ENCODE results near the gene RBM33. TPM values are rescaled to one million over a fixed set of nuclear protein-coding genes. Genes with fewer than 3 reads are reported as not detected.

RBM33 gene
- total RNA-seq, 1 experiment from 2014 or later: 81.8 TPM

- ATAC-seq: peak; percentile 39; the same call in 1 of the 2 replicates
- peak; percentile 47; the same call in 1 of the 2 replicates for TF ChIP-seq GABPB1 (CRISPR knock-in tag; IDR thresholded peaks at IDR 0.05)
- no peak for TF ChIP-seq ZMAT4 (CRISPR knock-in tag; IDR thresholded peaks at IDR 0.05)
- TF ChIP-seq GRHL2 (CRISPR knock-in tag; IDR thresholded peaks at IDR 0.05; ENCODE audit: insufficient replicate concordance, severe bottlenecking): no peak
- Mint-ChIP-seq H3K9me3 (peaks cover 29% of the 10 kb centered on the region), H3K27ac (no peak overlapping the region), H3K27me3 (ENCODE audit: low read depth) (no peaks in the 10 kb centered on the region), H3K36me3 (peaks cover 33% of the 10 kb centered on the region), H3K4me3 (no peak overlapping the region), H3K4me1 (peaks cover 6% of the 10 kb centered on the region)
- DNase-seq (ENCODE audit: low spot score): no peak
- CTCF ChIA-PET: interaction anchor here (1.4 kb wide), 1 partner anchor 20 kb away, joined by 7 read pairs; no protein-coding TSS in a partner anchor
- POLR2A ChIA-PET: no interaction called here
Observed at GRCh38 chr7:155618708-155619633, 25.5 kb upstream of the RBM33 start.

GRCh38 chr7:155619634-155620271 lies 24.7 kb upstream of the RBM33 start:
- Mint-ChIP-seq H3K4me1 (peaks cover 6% of the 10 kb centered on the region), H3K27me3 (ENCODE audit: low read depth) (no peaks in the 10 kb centered on the region), H3K4me3 (no peak overlapping the region), H3K36me3 (peaks cover 30% of the 10 kb centered on the region), H3K27ac (no peak overlapping the region), H3K9me3 (peaks cover 27% of the 10 kb centered on the region)
- POLR2A ChIA-PET: no interaction called here
- ATAC-seq: no peak
- CTCF ChIA-PET: interaction anchor here (1.4 to 1.6 kb wide), 2 partner anchors 21 kb away, joined by 7 to 9 read pairs; no protein-coding TSS in a partner anchor
- DNase-seq (ENCODE audit: low spot score): no peak
- TF ChIP-seq MLX (CRISPR knock-in tag; IDR thresholded peaks at IDR 0.05): no peak
- TF ChIP-seq ARID4B (CRISPR knock-in tag; IDR thresholded peaks at IDR 0.05; ENCODE audit: borderline replicate concordance): no peak

GRCh38 chr7:155620497-155620896 lies 24.0 kb upstream of the RBM33 start:
- CTCF ChIA-PET: interaction anchor here (1.6 kb wide), 1 partner anchor 22 kb away, joined by 9 read pairs; no protein-coding TSS in a partner anchor

GRCh38 chr7:155621418-155621980 lies 23.0 kb upstream of the RBM33 start:
- CTCF ChIA-PET: interaction anchor here (1.6 kb wide), 1 partner anchor 23 kb away, joined by 9 read pairs; no protein-coding TSS in a partner anchor
- Mint-ChIP-seq H3K27me3 (ENCODE audit: low read depth) (no peaks in the 10 kb centered on the region), H3K4me1 (peaks cover 6% of the 10 kb centered on the region), H3K27ac (no peak overlapping the region), H3K36me3 (peaks cover 13% of the 10 kb centered on the region), H3K4me3 (no peak overlapping the region), H3K9me3 (peaks cover 11% of the 10 kb centered on the region)
- POLR2A ChIA-PET: no interaction called here
- DNase-seq (ENCODE audit: low spot score): no peak
- ATAC-seq: no peak
- TF ChIP-seq ZNF425 (CRISPR knock-in tag; conservative IDR thresholded peaks at IDR 0.05): no peak
- TF ChIP-seq NFYB (CRISPR knock-in tag; conservative IDR thresholded peaks at IDR 0.05; ENCODE audit: low read depth): no peak
- TF ChIP-seq ZNF232 (CRISPR knock-in tag; IDR thresholded peaks at IDR 0.05): no peak
- no peak for TF ChIP-seq GABPB1 (CRISPR knock-in tag; IDR thresholded peaks at IDR 0.05)
- no peak for TF ChIP-seq ZBTB43 (CRISPR knock-in tag; IDR thresholded peaks at IDR 0.05)

More at GRCh38 chr7:155620497-155620896, 24.0 kb upstream of the RBM33 start:
- H3K27me3 Mint-ChIP-seq (ENCODE audit: low read depth): no peaks in the 10 kb centered on the region
- no peak overlapping the region for H3K4me3 Mint-ChIP-seq
- DNase-seq (ENCODE audit: low spot score) (no peak), ATAC-seq (no peak)
- POLR2A ChIA-PET: no interaction called here
- no peak for TF ChIP-seq E2F5 (CRISPR knock-in tag; IDR thresholded peaks at IDR 0.05)
- peaks cover 6% of the 10 kb centered on the region for H3K4me1 Mint-ChIP-seq
- H3K27ac Mint-ChIP-seq: no peak overlapping the region
- peaks cover 23% of the 10 kb centered on the region for H3K36me3 Mint-ChIP-seq
- H3K9me3 Mint-ChIP-seq: peaks cover 20% of the 10 kb centered on the region

Measured in WTC11 (cell line).